ENCODE measurements around the gene RNF187. TPM values are rescaled to one million over a fixed set of nuclear protein-coding genes. Genes with fewer than 3 reads are reported as not detected.

The RNF187 gene
- total and polyA plus RNA-seq, 2 of the 4 experiments (the other 2 are of a cell fraction) = 14.0 to 55.4 TPM

DNA sequence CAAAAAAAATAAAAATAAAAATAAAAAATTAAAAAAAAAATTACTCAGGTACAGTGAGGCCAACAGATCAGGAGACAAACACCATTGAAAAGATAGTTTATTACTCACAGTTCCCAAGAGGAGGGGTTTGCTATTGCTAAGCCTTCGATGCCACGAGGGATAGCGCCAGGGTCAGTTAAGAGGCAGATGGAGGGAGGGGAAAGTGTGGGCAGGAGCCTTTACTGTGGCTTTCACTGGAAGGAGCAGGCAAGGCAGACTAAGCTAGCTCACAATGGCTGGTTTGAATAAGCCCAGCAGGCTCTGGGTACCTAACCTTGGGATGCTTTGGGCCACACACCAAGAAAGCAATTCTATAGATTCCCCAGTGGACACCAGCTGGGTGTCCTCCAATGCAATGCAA, 12.7 kb upstream of the RNF187 start:
- no peak overlapping the region for H3K4ac ChIP-seq (ENCODE audit: low read depth, low read length)
- no peak overlapping the region for H2BK20ac ChIP-seq (ENCODE audit: low read depth, low read length)
- H3K18ac ChIP-seq (ENCODE audit: low read depth, low read length) = no peak overlapping the region
- no peak overlapping the region for H2AK5ac ChIP-seq (ENCODE audit: low read depth, low read length)
- no peak overlapping the region for H2BK15ac ChIP-seq (ENCODE audit: low read depth, low read length)
- H2BK120ac ChIP-seq (ENCODE audit: low read depth, low read length) = no peak overlapping the region
- H4K20me1 ChIP-seq (ENCODE audit: insufficient read depth, low read length) = no peaks in the 10 kb centered on the region
- ATAC-seq (ENCODE audit: low read depth) (no peak), DNase-seq (no peak)
- H3K27me3 ChIP-seq (ENCODE audit: control insufficient read depth, insufficient read depth, low read length) = peaks cover 30% of the 10 kb centered on the region
- H3K4me1 ChIP-seq (ENCODE audit: control insufficient read depth, insufficient read depth, low read length) = 0 out of 2 replicates have a peak, but pooled peaks cover 1% of the 10 kb centered on the region
- H3K9me1 ChIP-seq (ENCODE audit: insufficient read depth, low read length) = no peaks in the 10 kb centered on the region
- dilution Hi-C loops (cut with HindIII; ENCODE audit: low sequenced_read_pairs, unreplicated experiment) (no loop called here), in situ Hi-C loops (cut with MboI; ENCODE audit: low sequenced_read_pairs) (no loop called here), intact Hi-C loops (cut with micrococcal nuclease) (no loop called here)
- ChIA-PET POLR2A (ENCODE audit: unreplicated experiment) (no interaction called here), CTCF (no interaction called here)
- no peak overlapping the region for H3K4me2 ChIP-seq (ENCODE audit: low read depth, low read length)
- no peak for TF ChIP-seq MAFK (IDR thresholded peaks at IDR 0.05; ENCODE audit: low read depth, low read length)
- no peak for TF ChIP-seq RCOR1 (IDR thresholded peaks at IDR 0.05; ENCODE audit: insufficient replicate concordance, low read length)
- TF ChIP-seq SMC3 (IDR thresholded peaks at IDR 0.05; ENCODE audit: low read depth, low read length) = no peak
- TF ChIP-seq BHLHE40 (IDR thresholded peaks at IDR 0.05; ENCODE audit: low read depth, low read length) = no peak
- TF ChIP-seq NFE2L2 (IDR thresholded peaks at IDR 0.05; ENCODE audit: low read depth, low read length) = no peak
- TF ChIP-seq CEBPB (IDR thresholded peaks at IDR 0.05; ENCODE audit: low read depth, low read length) = no peak
- no peak for TF ChIP-seq MXI1 (IDR thresholded peaks at IDR 0.05; ENCODE audit: borderline replicate concordance, low read depth, low read length)
- TF ChIP-seq MAZ (IDR thresholded peaks at IDR 0.05; ENCODE audit: borderline replicate concordance, low read depth, low read length) = no peak
- no peak for TF ChIP-seq RFX5 (IDR thresholded peaks at IDR 0.05; ENCODE audit: low read depth, low read length)
- H3K36me3 ChIP-seq (ENCODE audit: control insufficient read depth, insufficient read depth, low read length) = no peaks in the 10 kb centered on the region
- no peaks in the 10 kb centered on the region for H3K79me1 ChIP-seq (ENCODE audit: low read depth in 1 of 2, low read length in 2 of 2)
- no peak overlapping the region for H3K27ac ChIP-seq (ENCODE audit: insufficient read depth, low read length)
- no peaks in the 10 kb centered on the region for H3K9me3 ChIP-seq (ENCODE audit: control insufficient read depth, insufficient read depth, low read length)
- no peak overlapping the region for H4K5ac ChIP-seq (ENCODE audit: low read depth, low read length)
- H4K91ac ChIP-seq (ENCODE audit: insufficient read depth, low read depth, low read length) = no peak overlapping the region
- no peak overlapping the region for H3K14ac ChIP-seq (replicated peaks; ENCODE audit: low read depth, low read length)
- no peak overlapping the region for H3K4me3 ChIP-seq (ENCODE audit: insufficient read depth, low read depth, low read length)
- no peak overlapping the region for H4K8ac ChIP-seq (ENCODE audit: low read depth in 2 of 2, low read length in 2 of 2)
- no peak overlapping the region for H3K23ac ChIP-seq (ENCODE audit: low read depth, low read length)
- no peak overlapping the region for H2AFZ ChIP-seq (replicated peaks; ENCODE audit: low read length, poor library complexity)
- no peak overlapping the region for H3K56ac ChIP-seq (ENCODE audit: extremely low read depth, insufficient read depth, low read length)
- H2BK5ac ChIP-seq (ENCODE audit: low read depth, low read length, poor library complexity, severe bottlenecking) = no peak overlapping the region
- no peak overlapping the region for H3K9ac ChIP-seq (ENCODE audit: low read depth, low read length)
- BruUV-seq (replicated peaks) = no TSS peak
- 80% methylated on average over 2 of the region's 3 CpGs; no CpG with 5 or more reads in 1 of the 2 experiments for WGBS, 2 experiments (ENCODE audit: extremely low coverage in 2 of 2, insufficient read length in 1 of 2)
- H2AK9ac ChIP-seq (replicated peaks; ENCODE audit: low read depth, low read length, poor library complexity) = no peak overlapping the region
